GM19043 (cell line): Measurements from ENCODE around the gene SYTL5.
A peak's percentile ranks its signal among the peaks of the same experiment; 100 is the strongest.
"Not testable (repeated sequence)": the region's sequence is repeated elsewhere in the genome, so short reads cannot be mapped to it uniquely, and the experiment has no call there.

ENCODE experiments used
- ATAC-seq: cut with Tn5 transposase; IDR thresholded peaks from one replicate; pipeline ENCODE4 v1.9.1; 2021; ENCODE audit warnings: low read depth; ENCODE audit not compliant: unreplicated experiment

Gene SYTL5

DNA sequence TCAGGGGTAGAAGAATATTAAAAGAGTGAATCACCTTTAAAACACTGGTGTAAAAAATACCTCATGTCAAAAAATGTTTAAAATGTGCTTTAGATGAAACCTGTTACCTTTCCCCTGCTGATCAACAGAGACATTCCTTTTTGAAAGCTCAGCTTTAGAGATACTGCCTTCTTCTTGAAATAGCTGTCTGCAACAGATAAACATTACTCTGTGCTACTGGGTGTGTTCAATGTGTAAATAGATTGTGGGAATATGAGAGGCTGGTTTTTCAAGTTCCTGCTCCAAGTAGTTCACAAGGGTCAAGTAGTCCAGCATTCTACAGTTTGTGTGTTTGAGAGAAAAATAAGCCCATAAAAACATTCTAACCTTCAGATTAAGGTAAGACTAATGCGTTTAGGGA lies at the start of gene SYTL5:
TSS of gene SYTL5 (plus strand) at position 263 of the 400 bp plus-strand sequence. CDS start 27,337 bp downstream, outside the sequence.
- no peak for ATAC-seq

DNA sequence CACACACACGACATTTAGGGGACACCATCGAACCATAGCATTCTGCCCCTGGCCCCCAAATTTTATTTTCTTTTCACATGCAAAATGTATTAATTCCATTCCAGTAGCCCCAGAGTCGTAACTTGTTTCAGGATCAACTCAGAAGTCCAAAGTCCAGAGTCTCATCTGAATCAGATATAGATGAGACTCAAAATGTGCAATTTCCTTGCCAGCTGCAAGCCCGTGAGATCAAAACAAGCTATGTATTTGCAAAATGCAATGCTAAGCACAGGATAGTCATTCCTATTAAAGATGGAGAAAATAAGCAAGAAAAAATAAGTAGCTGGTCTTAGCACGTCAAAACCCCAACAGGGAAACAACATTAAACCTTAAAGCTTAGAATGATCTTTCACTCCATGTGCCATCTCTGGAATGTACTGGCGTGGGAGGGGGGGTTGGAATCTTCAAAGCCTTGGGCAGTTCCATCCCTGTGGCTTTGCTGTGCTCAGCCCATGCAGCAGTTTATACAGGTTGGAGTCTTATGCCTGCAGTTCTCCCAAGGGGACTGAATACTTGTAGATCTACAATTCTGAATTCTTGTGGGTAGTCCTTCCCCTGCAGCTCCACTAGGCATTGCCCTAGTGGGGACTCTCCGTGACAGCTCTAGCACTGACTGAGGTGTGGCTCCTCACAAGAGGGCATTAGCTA lies 47.7 kb upstream of the SYTL5 start:
- no peak for ATAC-seq

DNA sequence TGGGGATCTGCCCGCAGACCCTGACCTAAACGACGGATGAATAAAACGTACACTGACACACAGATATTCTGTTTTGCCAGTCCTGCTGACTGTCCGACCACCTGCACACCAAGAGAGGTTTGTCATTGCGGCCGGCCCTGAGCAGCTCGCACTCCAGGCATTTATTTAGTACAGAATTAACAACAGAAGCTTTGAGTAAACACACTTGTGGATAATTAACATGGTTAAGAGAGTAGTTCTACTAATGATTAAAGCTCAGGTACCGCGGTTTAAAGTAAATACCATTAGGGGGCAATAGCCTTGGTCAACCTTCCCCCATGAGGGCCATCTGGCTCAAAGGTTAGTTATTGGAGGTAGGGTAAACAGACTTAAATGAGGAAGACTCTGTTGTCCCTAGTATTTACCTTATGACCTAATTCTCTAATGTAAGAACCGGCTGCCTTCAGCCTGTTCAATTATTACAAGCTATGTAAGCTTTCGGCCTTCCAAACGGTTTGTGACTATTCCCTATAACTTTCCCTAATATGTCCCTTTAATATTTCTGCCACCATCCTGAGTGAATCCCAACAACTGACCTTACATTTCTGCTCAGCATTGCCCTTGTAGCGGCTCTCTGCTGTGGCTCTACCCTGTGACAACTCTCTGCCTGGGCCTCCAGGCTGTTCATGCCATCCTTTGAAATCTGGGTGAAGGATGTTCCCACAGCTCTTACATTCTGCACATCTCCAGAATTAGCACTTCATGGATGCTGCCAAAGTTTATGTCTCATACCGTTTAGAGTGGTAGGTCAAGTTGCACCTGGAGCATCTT lies 46.9 kb upstream of the SYTL5 start:
- ATAC-seq = no peak

DNA sequence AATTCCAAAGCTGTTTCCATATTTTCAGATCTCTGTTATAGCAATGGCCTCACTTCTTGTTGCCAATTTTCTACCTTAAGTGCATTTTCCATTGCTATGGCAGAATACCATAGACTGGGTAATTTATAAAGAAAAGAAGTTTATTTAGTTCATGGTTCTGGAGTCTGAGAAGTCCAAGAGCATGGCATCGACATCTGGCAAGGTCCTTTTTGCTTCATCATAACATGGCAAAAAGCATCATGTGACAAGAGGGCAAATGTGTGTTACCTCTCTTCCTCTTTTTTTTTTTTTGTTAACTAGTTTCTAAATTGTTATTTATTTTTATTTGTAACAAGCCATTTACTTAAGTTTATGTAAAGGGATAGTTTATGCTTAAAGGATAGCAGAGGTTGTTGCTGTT lies 45.2 kb upstream of the SYTL5 start:
- no peak for ATAC-seq

DNA sequence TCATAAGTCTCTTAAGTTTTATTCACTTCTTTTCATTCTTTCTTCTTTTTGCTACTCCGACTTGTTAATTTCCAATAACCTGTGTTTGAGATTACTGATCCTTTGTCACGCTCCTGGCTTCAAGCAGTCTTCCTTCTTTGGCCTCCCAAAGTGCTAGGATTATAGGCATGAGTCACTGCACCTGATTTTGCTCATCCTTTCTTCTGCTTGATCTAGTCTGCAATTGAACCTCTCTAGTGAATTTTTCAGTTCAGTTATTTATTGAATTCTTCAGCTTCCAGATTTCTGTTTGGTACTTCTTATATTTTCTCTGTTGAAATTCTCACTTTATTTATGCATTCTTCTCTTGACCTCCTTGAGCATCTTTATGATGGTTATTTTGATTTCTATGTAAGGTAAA lies 38.6 kb upstream of the SYTL5 start:
- ATAC-seq = no peak

DNA sequence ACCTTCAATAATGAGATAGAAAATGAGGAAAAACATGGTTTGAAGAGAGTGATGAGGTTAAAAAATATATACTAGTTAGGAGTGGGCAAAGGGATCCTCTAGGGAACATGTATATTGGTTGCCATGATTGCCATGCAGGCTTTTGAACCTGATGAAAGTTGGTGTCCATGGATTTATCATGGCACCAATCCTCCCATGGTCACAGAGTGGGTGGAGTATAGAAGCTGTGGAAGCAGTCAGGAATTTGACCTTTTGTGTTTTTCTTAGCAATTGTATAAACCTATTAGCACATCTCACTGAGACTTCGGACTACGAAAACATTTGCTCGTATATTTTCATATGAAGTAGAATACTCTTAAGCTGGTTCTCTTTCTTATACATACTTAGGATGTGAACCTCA lies 30.9 kb upstream of the SYTL5 start:
- no peak for ATAC-seq

DNA sequence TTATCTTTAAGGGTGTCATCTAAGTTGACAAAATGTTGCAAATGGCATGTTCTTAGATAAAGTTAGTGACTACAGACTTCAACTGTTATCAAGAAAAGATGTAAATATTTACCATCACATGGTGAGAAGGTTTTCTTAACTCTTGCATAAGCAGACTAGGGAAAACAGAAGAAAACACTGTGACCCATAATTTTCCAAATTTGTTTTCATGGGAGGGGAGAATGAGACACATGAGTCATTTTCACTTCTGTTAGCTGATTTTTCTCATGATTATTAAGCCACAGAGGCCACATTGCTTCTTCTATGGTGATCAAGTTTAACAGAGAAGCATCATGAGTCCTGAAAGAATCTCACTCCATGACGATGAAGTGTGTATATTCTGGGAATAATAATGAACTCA lies 30.2 kb upstream of the SYTL5 start:
- no peak for ATAC-seq

DNA sequence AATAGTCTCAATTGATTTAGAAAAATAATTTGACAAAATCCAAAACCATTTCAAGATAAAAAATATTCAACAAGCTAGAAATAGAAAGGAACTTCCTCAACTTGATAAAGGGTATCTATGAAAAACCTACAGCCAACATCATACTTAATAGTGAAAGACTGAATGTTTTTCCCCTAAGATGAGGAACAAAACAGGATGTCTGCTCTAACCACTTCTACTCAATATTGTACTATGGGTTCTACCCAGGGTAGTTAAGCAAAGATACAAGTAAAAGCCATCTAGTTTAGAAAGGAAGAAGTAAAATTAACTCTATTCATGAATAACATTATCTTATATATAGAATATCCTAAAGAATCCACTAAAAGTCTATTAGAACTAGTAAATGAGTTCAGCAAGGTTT lies 21.5 kb upstream of the SYTL5 start:
- ATAC-seq = no peak

DNA sequence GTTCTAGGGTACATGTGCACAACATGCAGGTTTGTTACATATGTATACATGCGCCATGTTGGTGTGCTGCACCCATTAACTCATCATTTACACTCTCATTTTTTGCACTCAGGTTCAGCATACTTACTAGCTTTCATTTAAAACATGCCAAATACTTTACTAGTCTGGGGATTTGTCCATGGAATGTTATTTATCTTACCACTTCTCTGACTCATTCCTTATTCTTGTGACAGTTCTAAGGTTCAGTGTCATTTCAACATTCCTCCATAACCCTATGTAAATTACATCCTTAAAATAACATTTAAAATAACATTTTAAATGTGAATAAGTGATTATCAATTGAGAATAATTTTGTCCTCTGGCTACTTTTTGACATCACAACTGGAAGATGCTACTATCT lies 19.5 kb upstream of the SYTL5 start:
- ATAC-seq = no peak

DNA sequence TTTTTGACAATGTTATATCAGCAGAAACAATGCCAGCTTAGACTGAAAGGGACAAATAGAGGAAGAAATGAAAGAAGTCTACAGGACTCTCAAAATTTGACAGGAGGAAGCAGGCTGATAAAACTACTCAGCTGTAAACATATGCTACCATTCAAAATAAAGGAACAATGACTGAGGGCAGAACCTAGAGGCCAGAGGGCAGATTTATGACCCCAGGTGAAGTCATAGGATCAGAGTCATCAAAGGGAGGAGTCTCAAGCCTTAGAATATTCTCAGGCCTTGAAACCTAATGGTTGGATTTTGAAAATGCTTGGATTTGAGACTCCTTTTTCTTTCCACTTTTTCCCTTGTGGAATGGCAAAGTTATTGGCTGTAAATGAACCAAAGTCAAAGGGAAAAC lies 17.0 kb upstream of the SYTL5 start:
- ATAC-seq = no peak

DNA sequence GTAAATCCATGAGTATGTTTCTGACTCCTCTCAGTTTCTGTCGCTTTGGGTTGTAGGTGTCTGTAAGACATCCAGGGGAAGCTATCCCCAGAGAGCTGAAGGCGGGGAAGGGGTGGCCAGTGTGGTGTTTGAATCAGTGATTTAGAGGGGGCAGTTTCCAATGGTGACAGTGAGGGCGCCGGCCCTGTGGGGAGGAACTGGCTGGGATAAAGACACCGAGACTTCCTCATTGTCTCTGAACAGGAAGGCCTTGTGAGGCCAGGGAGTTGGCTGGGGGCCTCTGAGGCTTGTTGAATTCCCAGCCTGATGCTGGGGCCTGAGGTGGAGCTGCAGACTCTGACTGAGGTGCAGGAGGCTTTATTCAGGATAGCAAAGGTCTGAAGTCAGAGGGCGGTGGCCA lies 15.1 kb upstream of the SYTL5 start:
- ATAC-seq = not testable (repeated sequence)

DNA sequence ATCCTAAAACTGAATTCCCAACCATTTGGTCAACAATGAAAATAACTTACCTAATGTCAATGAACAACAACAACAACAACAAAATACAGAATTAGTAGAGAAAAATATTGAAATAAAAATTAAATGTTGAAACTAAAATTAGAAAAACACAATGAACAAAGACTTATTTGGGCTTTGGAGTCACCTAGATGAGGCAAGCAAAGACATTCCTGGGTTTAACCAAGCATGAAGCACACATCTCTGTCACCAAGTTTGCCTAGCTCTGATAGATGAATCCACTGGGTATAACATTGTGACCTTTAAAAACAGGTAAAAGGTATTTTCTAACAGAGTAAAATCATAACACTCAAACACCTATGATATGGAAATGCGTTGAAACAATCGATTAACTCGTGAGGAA lies 13.2 kb upstream of the SYTL5 start:
- no peak for ATAC-seq

DNA sequence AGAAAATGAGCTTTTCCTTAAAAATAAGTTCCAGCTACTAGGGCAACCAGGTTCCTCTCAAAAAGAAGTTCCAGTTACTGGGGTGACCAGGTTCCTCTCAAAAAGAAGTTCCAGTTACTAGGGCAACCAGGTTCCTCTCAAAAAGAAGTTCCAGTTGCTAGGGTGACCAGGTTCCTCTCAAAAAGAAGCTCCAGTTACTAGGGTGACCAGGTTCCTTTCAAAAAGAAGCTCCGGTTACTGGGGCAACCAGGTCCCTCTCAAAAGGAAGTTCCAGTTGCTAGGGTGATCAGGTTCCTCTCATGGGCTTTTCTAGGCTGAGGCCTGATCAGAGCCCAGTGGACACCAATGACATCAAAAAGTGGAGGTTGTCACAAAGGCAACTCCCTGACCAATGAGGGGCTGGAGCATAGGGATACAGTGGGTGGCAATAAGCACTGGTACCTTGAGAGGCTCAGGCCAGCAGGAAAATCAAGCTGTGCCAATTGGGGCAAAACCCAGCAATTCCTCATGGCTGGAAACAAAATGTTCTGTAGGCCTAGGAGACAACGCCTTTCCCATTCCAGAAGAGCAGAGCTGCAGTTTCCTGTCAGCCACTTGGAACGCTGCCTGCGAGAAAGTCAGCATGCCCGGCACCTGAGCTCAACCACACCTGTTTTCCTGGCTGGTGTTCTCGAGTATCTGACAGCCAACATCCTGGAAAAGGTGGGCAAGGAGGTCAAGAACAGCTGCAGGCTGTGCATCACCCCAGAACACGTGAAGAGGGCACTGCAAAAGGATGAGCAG lies 12.3 kb upstream of the SYTL5 start:
- peak; percentile 57 for ATAC-seq

DNA sequence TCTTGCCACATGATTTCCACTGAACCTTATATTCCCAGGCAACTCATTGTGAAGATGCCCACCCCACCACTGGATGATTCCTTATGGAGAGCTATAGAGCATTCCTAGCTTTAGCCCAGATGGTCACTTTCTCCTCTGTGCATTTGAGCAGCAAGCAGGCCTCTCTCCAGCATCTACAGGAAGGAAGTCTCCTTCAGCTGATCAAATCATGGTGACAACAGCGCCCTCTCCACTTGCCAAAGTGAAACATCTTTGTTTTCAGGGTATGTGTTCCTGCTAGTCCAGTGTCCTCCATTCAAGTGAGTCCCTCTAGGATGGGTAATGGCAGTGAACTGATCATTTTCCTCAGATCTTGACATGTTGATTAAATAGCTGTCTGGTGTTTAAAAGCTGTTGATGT lies 10.9 kb upstream of the SYTL5 start:
- no peak for ATAC-seq

DNA sequence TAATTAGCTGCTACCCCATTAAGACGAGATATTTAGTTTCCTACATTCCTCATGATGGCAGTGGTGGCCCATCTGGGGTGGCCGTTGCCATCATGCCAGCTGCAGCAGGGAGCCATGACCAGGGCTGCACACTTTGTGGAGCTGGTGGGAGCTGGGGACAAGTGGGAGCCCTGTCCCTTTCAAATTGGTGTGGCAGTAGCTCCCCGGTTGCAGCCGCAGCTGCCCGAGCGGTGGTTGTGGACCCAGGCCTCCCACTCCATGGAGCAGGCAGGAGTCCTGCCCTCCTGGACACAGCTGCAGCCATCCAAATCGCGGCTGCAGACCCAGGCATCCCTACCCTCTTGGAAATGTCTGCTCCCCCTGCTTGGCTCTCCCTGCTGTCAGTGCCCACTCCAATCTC lies 9.3 kb upstream of the SYTL5 start:
- ATAC-seq = no peak

DNA sequence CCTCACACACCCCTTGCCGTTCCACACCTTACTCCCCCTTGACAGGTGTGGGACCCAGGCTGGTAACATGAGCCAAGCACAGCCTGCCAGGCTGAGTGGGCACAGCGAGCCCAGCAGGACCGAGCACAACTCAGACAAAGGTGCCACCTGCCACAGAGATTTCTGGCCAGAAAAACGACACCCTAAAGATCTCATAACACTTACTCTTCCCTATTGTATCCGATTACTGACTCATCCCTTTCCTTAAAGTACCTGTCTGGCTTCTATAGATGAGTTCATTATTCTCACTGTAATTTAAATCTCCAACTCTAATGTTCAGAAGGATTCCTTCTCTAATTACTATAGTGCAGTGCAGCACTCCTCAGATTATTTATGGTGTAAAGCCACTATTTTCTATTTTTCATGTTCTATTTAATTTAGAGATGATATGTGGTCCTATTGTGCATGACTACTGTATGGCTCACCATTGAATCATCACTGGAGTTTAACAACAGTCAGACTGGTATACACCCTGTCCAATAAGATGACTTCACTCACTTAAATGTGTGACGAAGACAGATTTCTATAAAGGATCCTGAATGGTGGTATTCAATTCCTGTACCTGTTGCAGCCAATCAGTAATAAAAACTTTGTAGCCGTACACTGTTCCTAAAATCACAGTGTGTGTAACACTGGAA lies 7.6 kb upstream of the SYTL5 start:
- ATAC-seq = no peak

DNA sequence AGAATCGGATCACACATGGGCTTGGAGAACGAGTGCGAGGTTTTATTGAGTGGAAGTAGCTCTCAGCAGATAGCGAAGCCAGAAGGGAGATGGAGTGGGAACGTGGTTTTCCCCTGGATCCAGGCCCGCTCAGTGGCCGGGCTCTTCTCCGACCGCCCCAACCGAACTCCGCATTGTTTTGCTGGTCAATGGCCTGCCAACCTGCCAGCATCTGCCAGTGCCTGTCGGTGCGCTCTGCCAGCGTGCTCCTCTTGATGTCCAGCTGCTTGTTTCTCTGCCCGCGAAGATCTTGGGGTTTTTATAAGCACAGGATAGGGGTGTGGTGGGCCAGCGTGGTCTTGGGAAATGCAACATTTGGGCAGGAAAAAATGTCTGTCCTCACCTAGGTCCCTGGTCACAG lies 5.6 kb upstream of the SYTL5 start:
- no peak for ATAC-seq

DNA sequence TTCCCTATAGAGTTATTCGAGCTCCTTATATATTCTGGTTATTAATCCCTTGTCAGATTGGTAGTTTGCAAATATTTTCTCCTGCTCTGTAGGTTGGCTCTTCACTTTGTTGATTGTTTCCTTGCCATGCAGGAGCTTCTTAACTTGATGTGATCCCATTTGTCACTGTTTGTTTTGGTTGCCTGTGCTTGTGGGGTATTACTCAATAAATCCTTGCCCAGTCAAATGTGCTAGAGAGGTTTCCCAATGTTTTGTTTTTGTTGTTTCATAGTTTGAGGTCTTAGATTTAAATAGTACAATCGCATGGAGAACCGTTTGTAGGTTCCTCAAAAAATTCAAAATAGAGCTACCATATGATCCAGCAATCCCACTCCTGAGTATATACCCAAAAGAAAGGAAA lies 2.3 kb upstream of the SYTL5 start:
- no peak for ATAC-seq

DNA sequence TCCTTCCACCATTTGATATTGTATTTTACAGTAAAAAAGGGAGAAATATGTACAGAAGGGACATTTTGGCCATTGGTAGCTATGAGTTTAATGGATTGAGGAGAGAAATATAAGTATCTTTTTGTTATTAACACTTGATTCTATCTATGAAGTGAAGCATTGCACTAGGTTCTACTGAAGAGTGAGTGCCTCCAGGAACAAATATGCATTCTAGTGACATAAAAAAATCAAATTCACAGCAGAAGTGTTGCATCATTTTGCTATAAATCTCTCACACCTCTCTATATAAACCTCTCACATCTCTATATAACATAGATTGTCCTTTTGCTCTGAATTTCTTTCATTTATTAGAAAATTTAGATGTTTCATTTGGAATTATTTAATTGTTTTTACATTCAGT lies 425 bp downstream of the SYTL5 start:
- ATAC-seq = no peak

DNA sequence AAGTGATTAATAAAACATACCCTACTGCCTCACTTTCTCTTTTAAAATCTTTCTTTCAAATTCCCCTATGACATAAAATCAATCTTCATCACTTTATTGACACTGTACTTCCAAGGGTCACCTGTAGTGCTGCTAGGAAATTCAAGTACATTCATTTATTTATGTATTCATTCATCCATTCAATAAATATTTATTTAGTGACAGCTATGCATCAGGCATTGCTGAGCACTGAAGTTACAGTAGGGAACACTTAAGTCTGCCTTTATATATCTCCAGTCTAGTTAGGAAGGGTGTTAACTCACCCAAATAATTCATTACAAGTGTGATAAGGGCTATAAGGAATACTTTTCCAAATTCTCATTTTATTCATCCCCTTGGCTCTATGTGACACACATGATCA lies 2.3 kb downstream of the SYTL5 start:
- ATAC-seq = no peak

DNA sequence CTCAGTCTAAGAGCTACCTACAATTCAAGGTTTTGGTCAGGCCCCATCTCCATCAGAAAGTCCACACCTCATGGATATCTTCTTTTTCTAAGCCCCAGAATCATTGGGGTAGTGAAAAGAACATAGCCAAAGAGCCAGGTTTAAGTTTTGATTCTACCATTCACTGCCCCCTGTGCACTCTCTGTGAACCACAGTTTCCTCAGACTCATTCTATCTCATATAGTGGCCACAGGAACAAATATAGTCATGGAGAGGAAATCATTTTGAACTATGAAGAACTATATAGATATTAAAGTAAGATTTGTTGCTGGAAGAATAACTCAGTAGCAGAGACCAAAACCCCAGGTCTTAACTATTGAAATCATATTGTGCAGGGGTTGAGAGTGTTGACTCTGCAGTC lies 3.3 kb downstream of the SYTL5 start:
- ATAC-seq = no peak
